Measurements from ENCODE around the gene GABPB2. TPM values are rescaled to one million over a fixed set of nuclear protein-coding genes. Genes with fewer than 3 reads are reported as not detected.
A peak's percentile ranks its signal among the peaks of the same experiment; 100 is the strongest.

Gene GABPB2
- total and polyA plus RNA-seq, 2 of the 13 experiments (the other 11 are each of a cell fraction or from before 2014, with no cell fraction given): 0.09 TPM; not detected in 1

- 0 out of 2 replicates have a peak, but pooled peaks have one; percentile 72 for TF ChIP-seq ZNF142 (CRISPR knock-in tag; IDR thresholded peaks at IDR 0.05)
- peak; percentile 93 for TF ChIP-seq PHF21A (CRISPR knock-in tag; IDR thresholded peaks at IDR 0.05)
- TF ChIP-seq SUZ12 (IDR thresholded peaks at IDR 0.05; ENCODE audit: low read depth, low read length): peak; percentile 96
- no peak for TF ChIP-seq ZBED4 (CRISPR knock-in tag; IDR thresholded peaks at IDR 0.05; ENCODE audit: borderline replicate concordance)
- peak; percentile 38; the same call in 1 of the 2 replicates for TF ChIP-seq ZNF441 (CRISPR knock-in tag; IDR thresholded peaks at IDR 0.05; ENCODE audit: borderline replicate concordance)
- peak; percentile 28; the same call in 1 of the 2 replicates for TF ChIP-seq ZNF263 (CRISPR knock-in tag; IDR thresholded peaks at IDR 0.05)
- TF ChIP-seq ZNF788 (CRISPR knock-in tag; IDR thresholded peaks at IDR 0.05; ENCODE audit: borderline replicate concordance): peak; percentile 86
- TF ChIP-seq REL (CRISPR knock-in tag; conservative IDR thresholded peaks at IDR 0.05): no peak
- no peak for TF ChIP-seq ZNF768 (CRISPR knock-in tag; IDR thresholded peaks at IDR 0.05)
- TF ChIP-seq ZNF703 (CRISPR knock-in tag; IDR thresholded peaks at IDR 0.05; ENCODE audit: borderline replicate concordance): no peak
- TF ChIP-seq GABPB1 (CRISPR knock-in tag; IDR thresholded peaks at IDR 0.05): peak; percentile 98
- TF ChIP-seq ZNF83 (CRISPR knock-in tag; IDR thresholded peaks at IDR 0.05; ENCODE audit: borderline replicate concordance): no peak
- peak; percentile 99 for TF ChIP-seq SPEN (CRISPR knock-in tag; IDR thresholded peaks at IDR 0.05; ENCODE audit: low read depth)
- TF ChIP-seq BCLAF1 (IDR thresholded peaks at IDR 0.05): no peak
- peak; percentile 100 for TF ChIP-seq ZNF143 (CRISPR knock-in tag; IDR thresholded peaks at IDR 0.05)
- TF ChIP-seq SP2 (CRISPR knock-in tag; IDR thresholded peaks at IDR 0.05): 0 out of 2 replicates have a peak, but pooled peaks have one; percentile 16
These were observed 95.4 kb downstream of the GABPB2 start, which contains the start of the genes LYSMD1 and SCNM1 (continued) for GRCh38 chr1:151165738-151166504.
